ENCODE measurements around the gene NINL. TPM values are rescaled to one million over a fixed set of nuclear protein-coding genes. Genes with fewer than 3 reads are reported as not detected.

Gene NINL
- total RNA-seq, 2 experiments from 2014 or later = 2.1 to 2.2 TPM

DNA sequence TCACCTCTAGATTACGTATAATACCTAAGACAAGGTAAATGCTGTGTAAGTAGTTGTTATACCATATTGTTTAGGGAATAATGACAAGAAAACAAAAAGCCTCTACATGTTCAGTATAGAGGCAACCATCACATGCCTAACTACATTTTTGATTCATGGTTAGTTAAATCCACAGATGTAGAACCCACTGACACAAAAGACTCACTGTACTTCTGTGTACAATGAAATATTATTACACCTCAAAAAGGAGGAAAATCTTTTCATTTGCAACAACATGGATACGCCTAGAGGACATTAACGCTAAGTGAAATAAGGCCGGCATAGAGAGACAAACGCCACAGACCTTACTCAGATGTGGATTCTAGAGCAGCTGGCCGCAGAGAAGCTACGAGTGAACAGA is 50.5 kb downstream of the NINL start:
- POLR2A ChIA-PET = no interaction called here
- H3K4me3 Mint-ChIP-seq = no peak overlapping the region
- no peak overlapping the region for H3K27ac Mint-ChIP-seq
- DNase-seq (no peak), ATAC-seq (no peak)
- H3K27me3 Mint-ChIP-seq (ENCODE audit: low read depth) = no peaks in the 10 kb centered on the region
- H3K36me3 Mint-ChIP-seq (ENCODE audit: low read depth) = no peaks in the 10 kb centered on the region
- peaks cover 5% of the 10 kb centered on the region for H3K9me3 Mint-ChIP-seq (ENCODE audit: insufficient read depth)
- H3K4me1 Mint-ChIP-seq (ENCODE audit: low read depth) = no peaks in the 10 kb centered on the region
- CTCF ChIA-PET = no interaction called here

GRCh38 chr20:25533920-25534700 is 51.2 kb downstream of the NINL start:
- H3K4me1 Mint-ChIP-seq (ENCODE audit: low read depth) = no peaks in the 10 kb centered on the region
- DNase-seq (no peak), ATAC-seq (no peak)
- no peaks in the 10 kb centered on the region for H3K27me3 Mint-ChIP-seq (ENCODE audit: low read depth)
- no peak overlapping the region for H3K4me3 Mint-ChIP-seq
- POLR2A ChIA-PET = no interaction called here
- CTCF ChIA-PET = no interaction called here
- H3K36me3 Mint-ChIP-seq (ENCODE audit: low read depth) = no peaks in the 10 kb centered on the region
- no peak overlapping the region for H3K27ac Mint-ChIP-seq
- H3K9me3 Mint-ChIP-seq (ENCODE audit: insufficient read depth) = peaks cover 5% of the 10 kb centered on the region

DNA sequence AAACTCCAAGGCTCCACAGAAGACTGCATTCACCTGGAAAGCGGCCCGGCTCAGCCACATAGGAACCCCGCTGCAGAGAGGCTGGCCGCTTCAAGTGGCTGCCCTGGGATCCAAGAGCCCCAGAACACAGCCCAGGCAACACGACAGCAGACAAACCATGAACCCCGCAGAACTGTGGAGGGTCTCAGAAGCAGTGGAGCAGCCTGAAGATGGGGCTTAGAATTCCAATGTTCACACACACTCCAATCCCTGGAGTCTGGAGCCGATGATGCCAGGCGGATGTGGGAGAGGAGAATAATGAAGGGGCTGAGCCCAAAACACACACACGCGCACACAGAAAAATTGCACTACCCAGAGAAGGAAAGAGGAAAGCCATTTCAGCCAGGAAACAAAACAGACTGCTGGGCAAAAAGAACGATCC is 52.4 kb downstream of the NINL start:
- Mint-ChIP-seq H3K9me3 (ENCODE audit: insufficient read depth) (peaks cover 5% of the 10 kb centered on the region), H3K27ac (no peak overlapping the region), H3K4me1 (ENCODE audit: low read depth) (no peaks in the 10 kb centered on the region), H3K4me3 (no peak overlapping the region), H3K36me3 (ENCODE audit: low read depth) (no peaks in the 10 kb centered on the region), H3K27me3 (ENCODE audit: low read depth) (no peaks in the 10 kb centered on the region)
- ChIA-PET POLR2A (no interaction called here), CTCF (no interaction called here)
- DNase-seq (no peak), ATAC-seq (no peak)

- no peaks in the 10 kb centered on the region for H3K27me3 Mint-ChIP-seq (ENCODE audit: low read depth)
- H3K27ac Mint-ChIP-seq = no peak overlapping the region
- ChIA-PET CTCF (no interaction called here), POLR2A (no interaction called here)
- H3K4me1 Mint-ChIP-seq (ENCODE audit: low read depth) = no peaks in the 10 kb centered on the region
- H3K36me3 Mint-ChIP-seq (ENCODE audit: low read depth) = no peaks in the 10 kb centered on the region
- no peak overlapping the region for H3K4me3 Mint-ChIP-seq
- ATAC-seq (no peak), DNase-seq (no peak)
- peaks cover 5% of the 10 kb centered on the region for H3K9me3 Mint-ChIP-seq (ENCODE audit: insufficient read depth)
Measured at GRCh38 chr20:25532015-25532751, 53.1 kb downstream of the NINL start.

- H3K36me3 Mint-ChIP-seq (ENCODE audit: low read depth) = no peaks in the 10 kb centered on the region
- CTCF ChIA-PET = interaction anchor here (0.7 kb wide), 1 partner anchor 466 kb away, joined by 3 read pairs; no protein-coding TSS in a partner anchor
- POLR2A ChIA-PET = no interaction called here
- no peaks in the 10 kb centered on the region for H3K4me1 Mint-ChIP-seq (ENCODE audit: low read depth)
- H3K27me3 Mint-ChIP-seq (ENCODE audit: low read depth) = no peaks in the 10 kb centered on the region
- H3K9me3 Mint-ChIP-seq (ENCODE audit: insufficient read depth) = peaks cover 5% of the 10 kb centered on the region
- H3K4me3 Mint-ChIP-seq = no peak overlapping the region
- ATAC-seq (no peak), DNase-seq (no peak)
- no peak overlapping the region for H3K27ac Mint-ChIP-seq
Measured at GRCh38 chr20:25529295-25529951, 55.9 kb downstream of the NINL start.

DNA sequence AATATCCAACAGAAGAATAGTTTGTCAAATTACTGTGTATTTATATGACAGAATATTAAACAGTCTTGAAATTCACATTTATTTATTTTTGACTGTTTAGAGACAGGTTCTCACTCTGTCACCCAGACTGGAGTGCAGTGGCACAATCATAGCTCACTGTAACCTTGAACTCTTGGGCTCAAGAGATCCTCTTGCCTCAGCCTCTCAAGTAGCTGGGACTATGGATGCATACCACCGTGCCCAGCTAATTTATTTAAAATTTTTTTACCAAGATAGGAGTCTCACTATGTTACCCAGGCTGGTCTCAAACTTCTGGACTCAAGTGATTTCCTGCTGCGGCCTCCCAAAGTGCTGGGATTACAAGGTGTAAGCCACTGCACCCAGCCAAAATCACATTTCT is 57.4 kb downstream of the NINL start:
- ChIA-PET POLR2A (no interaction called here), CTCF (no interaction called here)
- Mint-ChIP-seq H3K27ac (no peak overlapping the region), H3K4me1 (ENCODE audit: low read depth) (no peaks in the 10 kb centered on the region), H3K27me3 (ENCODE audit: low read depth) (no peaks in the 10 kb centered on the region), H3K9me3 (ENCODE audit: insufficient read depth) (peaks cover 5% of the 10 kb centered on the region), H3K36me3 (ENCODE audit: low read depth) (no peaks in the 10 kb centered on the region), H3K4me3 (no peak overlapping the region)
- no peak for DNase-seq
- no peak for ATAC-seq

DNA sequence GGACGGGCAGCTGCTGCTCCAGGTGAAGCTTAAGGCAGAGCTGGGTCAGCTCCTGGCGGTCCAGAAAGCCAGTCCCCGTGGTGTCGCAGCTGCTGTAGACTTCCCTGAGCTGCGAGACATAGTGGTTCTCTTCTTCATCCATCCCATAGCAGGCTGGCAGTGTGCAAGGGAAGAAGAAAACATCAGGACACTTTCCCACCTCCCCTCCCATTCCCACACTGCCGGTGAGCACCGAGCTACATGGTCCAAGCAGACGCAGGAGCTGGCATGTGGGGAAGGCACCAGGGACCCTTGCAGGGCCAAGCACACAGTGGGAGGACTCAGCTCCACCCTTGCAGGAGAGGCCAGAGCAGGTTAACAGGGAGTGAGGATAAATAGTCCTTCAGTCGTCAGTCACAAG is 58.9 kb downstream of the NINL start:
- Mint-ChIP-seq H3K4me1 (ENCODE audit: low read depth) (no peaks in the 10 kb centered on the region), H3K36me3 (ENCODE audit: low read depth) (no peaks in the 10 kb centered on the region), H3K9me3 (ENCODE audit: insufficient read depth) (peaks cover 5% of the 10 kb centered on the region), H3K4me3 (no peak overlapping the region), H3K27me3 (ENCODE audit: low read depth) (no peaks in the 10 kb centered on the region), H3K27ac (no peak overlapping the region)
- no peak for DNase-seq
- POLR2A ChIA-PET = no interaction called here
- ATAC-seq = no peak
- CTCF ChIA-PET = no interaction called here

- Mint-ChIP-seq H3K4me3 (no peak overlapping the region), H3K4me1 (ENCODE audit: low read depth) (no peaks in the 10 kb centered on the region), H3K27me3 (ENCODE audit: low read depth) (no peaks in the 10 kb centered on the region), H3K27ac (no peak overlapping the region), H3K9me3 (ENCODE audit: insufficient read depth) (peaks cover 5% of the 10 kb centered on the region), H3K36me3 (ENCODE audit: low read depth) (no peaks in the 10 kb centered on the region)
- ATAC-seq = no peak
- DNase-seq = no peak
- ChIA-PET CTCF (no interaction called here), POLR2A (no interaction called here)
Measured at GRCh38 chr20:25525867-25526266, 59.5 kb downstream of the NINL start.

GRCh38 chr20:25525295-25525694 is 60.0 kb downstream of the NINL start:
- Mint-ChIP-seq H3K4me1 (ENCODE audit: low read depth) (no peaks in the 10 kb centered on the region), H3K4me3 (no peak overlapping the region), H3K27ac (no peak overlapping the region), H3K36me3 (ENCODE audit: low read depth) (no peaks in the 10 kb centered on the region), H3K9me3 (ENCODE audit: insufficient read depth) (peaks cover 4% of the 10 kb centered on the region), H3K27me3 (ENCODE audit: low read depth) (no peaks in the 10 kb centered on the region)
- CTCF ChIA-PET = no interaction called here
- DNase-seq (no peak), ATAC-seq (no peak)
- POLR2A ChIA-PET = no interaction called here

- Mint-ChIP-seq H3K27ac (no peak overlapping the region), H3K36me3 (ENCODE audit: low read depth) (peaks cover 2% of the 10 kb centered on the region), H3K9me3 (ENCODE audit: insufficient read depth) (no peaks in the 10 kb centered on the region), H3K4me3 (no peak overlapping the region), H3K27me3 (ENCODE audit: low read depth) (no peaks in the 10 kb centered on the region), H3K4me1 (ENCODE audit: low read depth) (no peaks in the 10 kb centered on the region)
- ATAC-seq (no peak), DNase-seq (no peak)
- CTCF ChIA-PET = interaction anchor here (1.1 kb wide), 1 partner anchor 19 kb away, joined by 3 read pairs; no protein-coding TSS in a partner anchor
- POLR2A ChIA-PET = no interaction called here
Measured at GRCh38 chr20:25521382-25521781, 63.9 kb downstream of the NINL start.

DNA sequence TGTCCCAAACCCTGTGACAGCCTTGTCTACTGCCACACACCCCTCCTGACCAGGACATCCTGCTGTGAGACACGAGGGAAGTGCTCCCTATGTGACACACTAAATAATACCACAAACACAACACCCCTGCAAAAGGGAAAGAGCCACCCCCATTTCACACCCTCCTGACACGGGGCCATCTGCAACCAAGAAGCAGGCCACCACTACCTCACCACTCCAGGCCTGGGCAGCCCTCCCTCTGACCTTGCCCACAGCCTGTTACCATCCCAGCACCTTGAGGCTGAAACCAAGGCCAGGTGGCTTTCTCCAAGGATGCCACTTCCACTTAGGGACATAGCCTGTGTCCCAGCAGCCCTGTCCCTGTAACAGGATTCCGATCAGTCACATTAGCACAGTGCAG is 68.2 kb downstream of the NINL start:
- no peaks in the 10 kb centered on the region for H3K4me1 Mint-ChIP-seq (ENCODE audit: low read depth)
- no peak overlapping the region for H3K4me3 Mint-ChIP-seq
- DNase-seq = no peak
- no peak for ATAC-seq
- H3K27me3 Mint-ChIP-seq (ENCODE audit: low read depth) = no peaks in the 10 kb centered on the region
- H3K27ac Mint-ChIP-seq = no peak overlapping the region
- peaks cover 12% of the 10 kb centered on the region for H3K36me3 Mint-ChIP-seq (ENCODE audit: low read depth)
- peaks cover 19% of the 10 kb centered on the region for H3K9me3 Mint-ChIP-seq (ENCODE audit: insufficient read depth)
- CTCF ChIA-PET = no interaction called here
- POLR2A ChIA-PET = no interaction called here

- no peak for DNase-seq
- peaks cover 12% of the 10 kb centered on the region for H3K36me3 Mint-ChIP-seq (ENCODE audit: low read depth)
- H3K4me1 Mint-ChIP-seq (ENCODE audit: low read depth) = no peaks in the 10 kb centered on the region
- CTCF ChIA-PET = no interaction called here
- H3K4me3 Mint-ChIP-seq = no peak overlapping the region
- POLR2A ChIA-PET = no interaction called here
- no peaks in the 10 kb centered on the region for H3K27me3 Mint-ChIP-seq (ENCODE audit: low read depth)
- no peak for ATAC-seq
- no peak overlapping the region for H3K27ac Mint-ChIP-seq
- peaks cover 19% of the 10 kb centered on the region for H3K9me3 Mint-ChIP-seq (ENCODE audit: insufficient read depth)
Measured at GRCh38 chr20:25514747-25515340, 70.5 kb downstream of the NINL start.
